Inflammatory macrophage treated with lipopolysaccharide for 1 hour (primary cell): ENCODE measurements around the gene ZNF106.

Source experiments
- DNase-seq, 2 donors: peaks; one replicate each; pipeline ENCODE4 v3.0.0-alpha.2; 2020 to 2022

Gene ZNF106

DNA sequence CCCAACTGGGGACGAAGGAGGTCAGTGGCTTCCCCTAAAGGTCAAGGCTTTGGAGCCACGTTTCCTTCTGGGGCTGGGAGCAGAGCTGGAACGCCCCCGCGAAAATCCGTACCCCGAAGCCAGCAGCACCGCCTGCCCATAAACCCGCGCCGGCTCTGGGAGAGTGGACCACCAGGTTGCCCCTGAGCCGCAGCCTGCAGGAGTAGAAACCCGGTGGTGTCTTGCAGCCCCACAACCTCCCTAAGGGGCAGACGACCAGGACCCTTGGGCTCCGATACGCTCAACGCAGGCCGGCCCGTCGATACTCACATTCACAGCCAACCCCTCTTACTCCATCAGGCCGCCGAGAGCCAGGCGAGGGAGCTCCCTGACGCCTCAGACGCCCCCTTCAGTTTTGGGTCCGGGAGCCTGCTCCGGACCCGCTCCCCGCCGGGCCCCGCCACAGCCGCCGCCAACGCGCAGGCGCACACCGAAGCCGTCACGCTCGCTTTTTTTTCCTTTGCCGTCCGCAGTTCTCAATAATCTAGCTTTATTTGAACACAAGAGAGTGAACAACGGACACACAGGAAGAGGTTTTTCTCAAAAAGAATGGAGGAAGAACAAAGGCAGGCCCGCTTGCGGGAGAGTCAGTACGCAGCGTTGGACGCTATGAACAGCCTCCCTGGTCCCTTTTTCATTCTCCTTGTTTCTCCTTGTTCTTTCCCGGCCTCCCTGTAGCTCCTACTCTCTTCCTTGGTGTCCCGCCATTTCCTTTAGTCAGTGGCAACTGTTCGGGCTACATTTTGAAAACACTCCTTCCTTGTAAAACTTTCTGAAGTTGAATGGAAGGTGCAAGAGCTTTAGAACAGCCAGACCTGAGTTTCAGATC, at the start of gene ZNF106:
ZNF106 (minus strand) TSS at position 471 of the 868 bp plus-strand sequence. CDS start 18,852 bp downstream, outside the sequence.
- DNase-seq: peak; percentile 89 to 93

DNA sequence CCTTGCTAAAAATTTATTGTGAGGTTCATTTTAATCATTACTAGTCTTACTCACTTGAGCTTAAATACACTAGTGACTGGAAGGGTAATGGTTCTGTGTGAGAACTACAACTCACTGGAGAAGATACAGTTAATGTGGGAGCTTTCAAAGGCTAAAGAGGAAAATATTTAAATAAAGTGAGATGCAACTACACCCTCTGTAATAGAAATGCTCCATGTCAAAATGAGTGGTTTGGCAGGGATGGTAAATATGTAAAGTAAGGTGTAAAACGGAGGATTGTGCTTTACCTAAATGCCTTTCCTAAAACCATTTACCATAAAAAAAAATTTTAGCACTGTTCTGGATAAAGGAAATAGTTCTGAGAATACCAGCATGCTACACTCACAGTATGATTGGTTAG, 42.3 kb upstream of the ZNF106 start:
- DNase-seq: no peak

DNA sequence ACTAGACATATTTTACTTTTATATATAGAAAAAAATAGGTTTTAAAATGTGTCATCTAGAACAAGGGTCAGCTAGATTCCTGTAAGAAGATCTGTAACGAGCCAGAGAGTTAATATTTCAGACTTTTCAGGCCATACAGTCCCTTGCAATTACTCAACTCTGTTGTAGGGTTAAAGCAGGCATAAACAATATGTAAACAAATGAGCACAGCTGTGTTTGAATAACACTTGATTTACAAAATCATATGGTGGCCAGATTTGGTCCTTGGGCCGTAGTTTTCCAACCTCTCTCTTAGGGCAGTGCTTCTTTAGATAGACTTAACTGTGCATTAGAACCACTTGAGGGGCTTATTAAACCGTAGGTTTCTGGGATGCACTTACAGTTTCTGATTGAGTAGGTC, 38.0 kb upstream of the ZNF106 start:
- DNase-seq: no peak

DNA sequence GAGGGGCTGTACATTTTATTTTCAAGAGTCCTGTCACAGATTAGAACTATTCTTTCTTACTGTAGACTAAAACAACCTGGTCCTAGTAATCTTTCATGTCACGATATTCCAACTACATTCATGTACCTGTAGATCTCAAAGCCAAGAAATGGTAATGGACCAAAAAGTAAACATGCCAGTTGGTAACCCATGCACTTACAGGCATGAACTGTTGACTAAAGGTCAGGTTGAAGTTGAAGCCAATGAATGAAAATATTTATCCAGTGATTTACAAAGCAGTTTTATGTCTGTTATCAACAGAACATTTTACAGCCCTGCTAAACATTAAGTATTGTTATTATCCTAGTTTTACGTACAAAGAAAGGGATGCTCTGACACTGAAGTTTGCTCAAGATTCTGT, 32.4 kb upstream of the ZNF106 start:
- DNase-seq: no peak

DNA sequence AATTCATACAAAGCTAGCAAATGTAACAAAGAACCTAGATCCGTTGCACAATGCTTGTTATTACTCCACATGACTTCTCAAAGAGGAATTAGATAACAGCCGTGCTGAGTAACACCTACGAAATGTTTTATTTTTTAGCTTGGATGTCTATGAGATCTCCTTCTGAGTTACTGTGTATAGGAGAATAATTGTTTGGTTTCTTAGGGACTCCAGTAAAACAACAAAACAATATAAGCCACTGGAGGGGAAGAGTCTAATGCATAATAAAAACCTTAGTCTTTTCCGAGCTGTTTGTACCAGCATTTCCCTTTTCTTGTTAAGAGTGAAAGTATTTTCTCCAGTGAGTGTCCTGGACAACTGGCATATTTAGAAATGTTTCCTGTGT, 20.1 kb upstream of the ZNF106 start:
- DNase-seq: peak; percentile 64 to 70

DNA sequence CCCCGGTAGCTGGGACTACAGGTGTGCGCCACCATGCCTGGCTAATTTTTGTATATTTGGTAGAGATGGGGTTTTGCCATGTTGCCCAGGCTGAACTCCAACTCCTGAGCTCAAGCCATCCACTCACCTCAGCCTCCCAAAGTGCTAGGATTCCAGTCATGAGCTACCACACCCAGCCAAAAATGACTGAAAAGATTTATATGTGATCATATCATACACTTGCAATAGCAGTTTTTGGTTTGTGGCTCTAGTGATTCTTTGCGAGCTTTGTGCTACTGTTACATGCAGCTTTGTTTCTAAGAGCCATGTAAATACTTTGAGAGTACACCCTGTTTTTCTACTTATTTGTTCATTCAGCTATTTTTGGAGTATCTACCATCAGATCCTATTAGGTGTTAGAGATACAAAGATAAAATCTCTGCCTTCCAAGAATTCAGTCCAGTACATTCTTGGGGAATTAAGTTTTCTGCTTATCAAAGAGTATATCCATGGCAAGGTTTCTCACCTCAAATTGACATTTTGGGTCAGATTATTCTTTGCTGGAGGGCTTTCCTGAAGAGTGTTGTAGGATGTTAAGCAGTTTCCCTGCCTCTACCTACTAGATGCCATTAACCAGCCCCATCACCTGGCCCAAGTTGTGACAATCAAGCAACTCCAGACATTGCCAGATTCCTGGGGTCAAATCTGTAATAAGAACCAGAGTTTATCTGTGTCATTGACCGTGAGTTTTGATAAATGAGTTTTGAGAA, 19.5 kb upstream of the ZNF106 start:
- no peak for DNase-seq

DNA sequence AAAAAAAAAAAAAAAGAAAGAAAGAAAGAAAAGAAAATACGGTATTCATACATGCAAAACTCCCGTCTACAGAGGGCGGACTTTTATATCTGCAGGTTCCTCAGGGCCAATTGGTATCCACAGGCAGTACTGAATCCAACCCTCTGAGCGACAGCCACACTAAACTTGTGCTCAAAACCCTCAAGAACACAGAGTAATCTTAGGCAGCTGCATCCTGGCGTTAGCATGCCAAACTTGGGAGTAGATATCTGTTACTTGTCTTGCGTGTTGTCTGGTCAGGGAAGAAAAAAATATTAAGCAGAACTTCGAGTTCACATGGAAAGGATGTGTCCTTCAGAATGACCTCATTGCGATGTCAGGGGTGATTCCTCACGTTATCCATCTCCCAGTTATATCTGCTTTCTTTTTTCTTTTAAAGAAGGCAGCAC, 17.3 kb upstream of the ZNF106 start:
- DNase-seq: no peak

DNA sequence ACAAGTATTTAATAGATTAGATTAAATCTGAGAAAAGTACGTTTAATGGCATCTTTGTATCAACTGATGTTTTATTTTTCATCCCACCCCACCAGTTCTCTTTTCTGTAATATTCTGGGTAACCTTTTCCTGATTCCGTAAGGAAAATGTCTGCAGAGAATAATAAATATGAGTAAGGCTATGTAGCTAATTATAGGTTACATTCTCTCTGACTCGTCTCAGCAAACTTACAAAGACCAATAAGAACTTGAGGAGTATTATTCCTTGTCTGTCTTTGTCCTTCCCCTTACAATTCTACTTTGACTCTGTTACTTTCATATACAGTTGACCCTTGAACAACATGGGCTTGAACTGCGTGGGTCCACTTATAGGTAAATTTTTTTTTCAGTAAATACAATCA, 16.6 kb upstream of the ZNF106 start:
- DNase-seq: no peak

DNA sequence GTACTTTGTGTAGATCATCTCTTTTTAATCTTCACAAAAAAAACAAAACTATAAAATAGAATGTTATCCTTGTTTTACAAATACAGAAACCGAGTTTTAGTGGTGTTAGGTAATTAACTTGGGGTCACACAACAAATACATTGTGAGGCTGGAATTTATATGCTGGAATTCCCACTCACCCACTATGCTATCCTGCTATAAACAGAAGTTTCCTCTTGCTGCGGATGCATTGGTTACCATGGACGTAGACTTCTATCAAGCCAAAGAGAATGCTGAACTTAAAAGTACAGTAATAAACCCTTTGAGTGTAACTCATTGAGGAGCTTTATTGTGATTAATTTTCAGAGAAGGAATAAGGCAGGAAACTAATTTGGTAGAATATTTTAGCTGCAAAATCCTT, 13.7 kb upstream of the ZNF106 start:
- DNase-seq: no peak

DNA sequence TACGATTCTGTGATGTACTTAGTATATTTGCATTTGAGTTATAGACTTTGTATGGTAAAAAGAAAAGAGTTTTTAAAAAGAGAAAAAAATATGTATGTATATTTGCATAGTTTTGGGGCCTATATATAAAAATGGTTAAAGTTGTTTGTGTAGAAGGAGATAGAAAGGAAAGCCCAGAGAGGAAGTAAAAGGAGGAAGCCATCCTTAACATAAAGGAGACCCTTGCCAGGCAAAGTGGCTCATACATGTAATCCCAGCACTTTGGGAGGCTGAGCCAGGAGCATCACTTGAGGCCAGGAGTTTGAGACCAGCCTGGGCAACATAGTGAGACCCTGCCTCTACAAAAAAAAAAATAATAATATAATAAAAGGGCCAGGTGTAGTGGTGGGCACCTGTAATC, 12.9 kb upstream of the ZNF106 start:
- DNase-seq: peak; percentile 42 to 48

DNA sequence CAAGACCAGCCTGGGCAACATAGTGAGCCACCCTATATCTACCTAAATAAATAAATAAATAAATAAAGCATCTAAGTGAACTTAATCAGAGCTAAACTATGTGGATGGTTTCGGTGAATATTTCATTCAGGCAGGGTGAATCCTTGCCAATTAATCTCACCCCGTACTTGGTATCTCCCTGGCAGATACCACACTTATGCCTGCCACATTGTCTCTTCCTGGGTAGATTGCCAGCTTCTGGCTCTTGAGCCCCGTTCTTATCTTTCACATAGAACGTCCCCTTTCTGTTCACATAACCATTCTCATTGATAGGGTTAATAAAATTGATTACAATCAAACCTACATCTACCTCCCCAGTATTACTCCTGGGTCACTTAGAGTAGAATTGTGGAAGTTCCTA, 11.5 kb upstream of the ZNF106 start:
- no peak for DNase-seq

DNA sequence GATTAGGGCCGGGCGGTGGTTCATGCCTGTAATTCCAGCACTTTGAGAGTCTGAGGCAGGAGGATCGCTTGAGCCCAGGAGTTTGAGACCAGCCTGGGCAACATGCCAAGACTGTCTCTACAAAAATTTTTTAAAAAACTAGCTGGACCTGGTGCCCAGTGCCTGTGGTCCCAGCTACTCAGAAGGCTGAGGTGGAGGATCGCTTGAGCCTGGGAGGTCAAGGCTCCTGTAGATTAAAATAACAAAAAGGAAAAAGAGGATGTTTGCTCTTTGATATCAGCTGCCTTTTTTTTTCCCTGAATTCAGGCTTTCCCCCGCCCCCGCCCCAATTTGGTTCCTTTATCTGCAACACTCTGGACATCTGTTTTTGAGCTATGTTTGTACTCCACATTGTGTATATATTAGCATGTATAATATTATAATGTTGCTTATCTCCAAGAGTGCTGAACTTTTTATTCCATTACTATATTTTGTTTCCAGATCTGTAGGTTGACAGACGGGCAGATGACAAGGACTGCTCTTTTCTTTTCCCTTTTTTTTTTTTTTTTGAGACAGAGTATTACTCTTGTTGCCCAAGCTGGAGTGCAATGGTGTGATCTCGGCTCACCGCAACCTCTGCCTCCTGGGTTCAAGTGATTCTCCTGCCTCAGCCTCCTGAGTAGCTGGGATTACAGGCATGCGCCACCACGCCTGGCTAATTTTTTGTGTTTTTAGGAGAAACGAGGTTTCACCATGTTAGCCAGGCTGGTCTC, 9.1 kb upstream of the ZNF106 start:
- peak; percentile 53 to 75 for DNase-seq

DNA sequence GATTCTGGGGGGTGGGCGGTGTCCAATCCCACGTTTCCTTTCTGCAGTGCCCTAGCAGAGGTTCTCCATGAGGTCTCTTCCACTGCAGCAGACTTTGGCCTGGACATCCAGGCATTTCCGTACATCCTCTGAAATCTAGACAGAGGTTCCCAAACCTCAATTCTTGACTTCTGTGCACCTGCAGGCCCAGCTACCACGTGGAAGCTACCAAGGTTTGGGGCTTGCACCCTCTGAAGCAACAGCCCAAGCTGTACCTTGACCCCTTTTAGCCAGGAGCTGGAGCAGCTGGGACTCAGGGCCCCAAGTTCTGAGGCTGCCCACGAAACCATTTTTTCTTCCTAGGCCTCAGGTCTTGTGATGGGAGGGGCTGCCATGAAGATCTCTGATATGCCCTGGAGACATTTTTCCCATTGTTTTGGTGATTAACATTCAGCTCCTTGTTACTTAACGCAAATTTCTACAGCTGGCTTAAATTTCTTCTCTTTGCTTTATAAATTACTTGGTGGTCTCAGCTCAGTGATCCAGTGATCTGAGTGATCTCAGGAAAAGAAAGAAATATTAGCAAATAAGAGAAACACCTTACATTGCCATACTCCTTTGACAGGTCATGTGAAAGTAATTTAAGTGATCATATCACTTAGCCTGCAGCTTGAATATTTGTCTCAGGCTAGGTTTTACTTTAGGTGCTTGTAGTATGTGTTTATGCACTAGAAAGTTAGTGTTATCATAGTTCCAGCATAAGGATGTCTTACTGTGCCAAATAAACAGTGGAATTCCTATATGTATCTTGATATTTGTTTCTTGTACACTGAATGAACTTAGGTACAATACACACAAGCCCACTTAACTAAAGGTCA, 7.5 kb upstream of the ZNF106 start:
- no peak for DNase-seq

DNA sequence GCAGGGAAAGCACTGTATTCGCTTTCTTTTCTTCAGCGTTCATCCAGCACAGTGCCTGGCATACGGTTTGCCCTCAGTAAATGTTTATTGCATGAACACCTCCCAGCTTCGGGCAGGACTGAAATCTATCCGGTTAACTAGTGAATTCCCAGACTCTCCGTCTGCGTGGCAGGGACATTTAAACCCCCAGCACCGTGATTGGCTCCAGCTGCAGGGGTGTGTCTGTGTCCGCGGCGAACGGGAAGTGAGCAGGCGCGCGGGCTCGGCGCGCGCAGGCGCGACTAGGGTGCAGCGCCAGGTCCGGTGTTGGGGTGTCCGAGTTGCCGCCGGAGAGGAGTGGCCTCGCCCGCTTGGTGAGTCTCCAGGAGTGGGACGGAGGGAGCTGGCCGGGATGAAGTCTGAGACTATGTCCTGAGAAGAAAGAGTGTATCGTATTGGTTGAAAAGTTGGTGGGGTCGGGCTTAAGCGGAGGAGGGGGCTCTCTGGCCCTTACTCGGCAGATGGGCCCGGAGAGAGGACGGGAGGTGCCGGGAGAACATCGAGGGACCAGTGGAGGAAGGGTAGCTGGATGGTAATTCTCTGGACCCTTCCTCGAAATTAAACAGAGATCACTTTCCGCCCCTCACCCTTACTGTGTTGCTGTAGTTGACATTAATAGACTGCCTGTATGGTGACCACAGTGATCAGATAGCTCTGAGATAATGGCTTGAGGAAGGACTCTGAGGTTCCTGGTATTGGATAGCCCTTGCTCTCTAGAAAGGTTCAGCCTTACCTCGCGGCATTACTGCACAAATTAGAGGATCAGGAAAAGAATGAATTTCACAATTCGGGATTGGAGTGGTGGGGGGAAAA, 4.6 kb upstream of the ZNF106 start, which contains the start of gene SNAP23:
SNAP23 (plus strand) TSS at position 274 of the 852 bp plus-strand sequence. CDS start 16,213 bp downstream, outside the sequence.
- DNase-seq: peak; percentile 89 to 91

DNA sequence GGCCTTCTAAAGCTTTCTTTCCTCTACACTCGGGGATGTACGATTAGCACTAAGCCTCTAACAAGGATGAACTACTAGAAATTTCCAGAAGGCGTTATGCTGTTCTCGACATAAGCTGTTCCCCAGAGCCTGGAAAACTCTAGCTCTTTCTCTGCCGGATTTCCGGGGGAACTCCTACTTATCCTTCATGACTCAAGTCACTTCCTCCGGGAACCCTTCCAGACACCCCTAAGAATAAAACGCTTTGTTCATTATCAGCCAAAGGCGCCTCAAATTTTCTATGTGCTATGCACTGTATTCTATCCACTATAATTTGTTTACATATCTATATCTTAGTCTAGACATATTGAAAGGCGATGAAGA, 4.0 kb upstream of the ZNF106 start:
- peak; percentile 65 to 69 for DNase-seq

DNA sequence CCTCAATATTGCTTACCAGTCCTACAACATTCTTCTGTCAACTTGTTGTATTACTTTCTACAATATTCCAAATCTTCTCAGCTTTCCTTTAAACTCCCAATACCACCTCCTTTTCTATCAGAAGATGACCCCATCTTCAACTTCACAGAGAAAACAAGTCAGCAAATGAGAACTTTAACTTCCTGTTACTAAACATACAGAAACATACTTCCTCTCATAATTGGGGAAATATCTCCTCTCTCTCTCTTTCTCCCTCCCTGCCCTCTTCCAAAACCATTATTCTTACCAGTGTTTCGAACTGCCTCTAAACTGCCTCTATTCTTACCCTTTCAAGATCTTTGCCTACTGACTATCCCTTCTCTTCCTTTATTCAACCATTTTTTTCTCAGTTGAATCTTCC, 2.7 kb upstream of the ZNF106 start:
- peak; percentile 47 to 51 for DNase-seq

DNA sequence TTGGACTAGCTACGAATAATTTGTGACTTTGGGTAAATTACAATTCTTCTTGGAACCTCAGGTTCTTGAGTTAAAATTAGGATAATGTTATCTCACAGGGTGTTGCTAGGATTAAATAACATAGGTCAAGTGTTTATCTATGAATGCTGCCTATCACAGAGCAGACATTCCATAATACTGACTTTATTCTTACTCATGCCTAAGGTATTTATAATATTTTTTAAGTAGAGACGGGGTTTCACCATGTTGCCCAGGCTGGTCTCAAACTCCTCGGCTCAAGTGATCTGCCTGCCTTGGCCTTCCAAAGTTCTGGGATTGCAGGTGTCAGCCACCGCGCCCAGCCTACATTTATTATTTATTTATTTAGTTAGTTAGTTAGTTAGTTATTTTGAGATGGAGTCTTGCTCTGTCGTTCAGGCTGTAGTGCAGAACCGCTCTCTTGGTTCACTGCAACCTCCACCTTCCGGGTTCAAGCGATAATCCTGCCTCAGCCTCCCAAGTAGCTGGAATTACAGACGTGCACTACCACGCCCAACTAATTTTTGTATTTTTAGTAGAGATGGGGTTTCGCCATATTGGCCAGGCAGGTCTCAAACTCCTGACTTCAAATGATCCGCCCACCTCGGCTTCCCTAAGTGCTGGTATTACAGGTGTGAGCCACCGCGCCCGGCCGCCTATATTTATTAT, 741 bp upstream of the ZNF106 start:
- DNase-seq: no peak

DNA sequence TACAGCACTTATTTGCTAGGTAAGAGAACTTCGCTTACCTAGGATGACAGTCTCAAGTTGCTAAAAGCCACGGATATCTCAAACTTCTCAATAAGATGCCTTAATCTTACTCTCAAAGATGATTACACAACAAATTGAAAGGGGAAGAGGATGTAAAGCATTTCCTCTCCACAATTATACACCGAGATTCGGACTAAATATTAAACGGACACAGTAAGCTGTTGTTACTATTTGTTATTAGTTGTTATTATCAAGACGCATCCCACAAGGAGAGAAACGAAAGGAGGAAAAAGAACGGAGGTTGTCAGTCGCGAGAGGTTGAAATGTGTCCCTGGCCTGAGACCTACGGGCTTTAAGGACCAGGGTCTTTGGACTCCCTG, 660 bp downstream of the ZNF106 start:
- DNase-seq: peak in 1 of 2 donors; percentile 53

DNA sequence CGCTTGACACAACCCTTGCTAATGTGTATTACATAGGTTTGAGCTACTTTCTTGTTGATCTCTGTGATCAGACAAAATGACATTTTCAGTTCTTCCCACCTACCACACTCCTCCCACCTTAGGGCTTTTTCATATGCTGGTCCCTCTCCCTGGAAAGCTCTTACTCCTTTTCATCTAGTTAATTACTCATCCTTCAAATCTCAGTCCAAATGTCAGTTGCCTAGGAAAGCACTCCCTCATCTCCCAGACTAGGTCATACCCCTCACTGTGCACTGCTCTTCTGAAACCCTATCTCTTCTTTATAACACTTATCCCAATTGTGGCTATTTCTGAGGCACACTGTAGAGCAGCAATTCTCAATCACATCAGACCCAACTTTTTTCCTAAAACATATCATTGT, 7.3 kb downstream of the ZNF106 start:
- no peak for DNase-seq

DNA sequence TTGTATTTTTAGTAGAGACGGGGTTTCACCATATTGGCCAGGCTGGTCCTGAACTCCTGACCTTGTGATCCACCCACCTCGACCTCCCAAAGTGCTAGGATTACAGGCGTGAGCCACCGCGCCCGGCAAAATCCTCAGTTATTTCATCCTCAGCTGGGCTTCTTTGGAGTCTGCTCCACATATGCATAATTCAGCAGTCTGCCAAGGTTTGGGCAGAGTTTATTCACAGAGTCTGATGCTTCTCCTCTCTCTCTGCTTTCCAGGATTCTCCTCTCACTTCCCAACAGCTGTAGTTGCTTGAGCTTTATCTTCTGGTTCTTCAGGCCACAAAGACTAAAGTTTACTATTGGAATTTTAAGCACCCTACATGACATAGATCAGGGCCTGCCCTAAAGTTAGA, 8.2 kb downstream of the ZNF106 start:
- no peak for DNase-seq

DNA sequence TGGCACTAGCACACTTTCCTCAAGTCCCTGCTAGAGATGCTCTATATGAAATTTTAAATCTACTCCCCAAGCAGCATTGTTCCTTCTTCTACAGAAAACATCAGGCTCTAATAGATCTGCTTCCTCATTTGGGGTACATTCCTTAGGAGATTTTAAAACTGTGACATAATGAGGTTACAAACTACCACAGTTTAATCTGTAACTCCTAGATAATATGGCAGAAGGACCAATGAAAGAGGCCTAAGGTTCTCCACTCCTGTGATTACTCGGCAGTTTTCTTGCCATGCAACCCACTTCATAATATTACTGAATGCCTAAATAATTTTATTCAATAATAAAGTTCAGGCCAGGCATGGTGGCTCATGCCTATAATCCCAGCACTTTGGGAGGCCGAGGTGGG, 16.1 kb downstream of the ZNF106 start:
- peak; percentile 54 to 62 for DNase-seq
